GM18907 (cell line): ENCODE results near the gene HRK.

Source experiments
- ATAC-seq: cut with Tn5 transposase; IDR thresholded peaks from one replicate; pipeline ENCODE4 v1.9.1; 2021; ENCODE audit warnings: mild to moderate bottlenecking, moderate library complexity; ENCODE audit not compliant: unreplicated experiment

HRK gene

DNA sequence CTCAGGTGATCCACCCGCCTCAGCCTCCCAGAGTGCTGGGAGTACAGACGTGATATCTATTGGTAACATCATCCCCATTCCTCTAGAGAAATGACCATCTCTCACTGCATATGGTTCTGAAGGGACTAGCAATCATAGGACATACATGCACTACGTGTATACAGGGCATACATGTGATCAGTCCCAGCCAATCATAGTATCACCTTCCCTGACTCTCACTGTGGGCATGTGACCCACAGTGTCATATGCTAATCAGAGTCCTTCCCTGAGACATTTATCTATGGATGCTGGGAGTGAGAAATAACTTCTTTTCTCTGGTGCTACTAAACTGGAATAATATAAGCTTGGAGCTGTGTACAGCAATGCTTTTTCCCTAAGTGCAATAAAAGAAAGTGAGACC, 17.4 kb upstream of the HRK start:
- no peak for ATAC-seq

GRCh38 chr12:116897476-116897875, 16.2 kb upstream of the HRK start:
- ATAC-seq, result no peak

DNA sequence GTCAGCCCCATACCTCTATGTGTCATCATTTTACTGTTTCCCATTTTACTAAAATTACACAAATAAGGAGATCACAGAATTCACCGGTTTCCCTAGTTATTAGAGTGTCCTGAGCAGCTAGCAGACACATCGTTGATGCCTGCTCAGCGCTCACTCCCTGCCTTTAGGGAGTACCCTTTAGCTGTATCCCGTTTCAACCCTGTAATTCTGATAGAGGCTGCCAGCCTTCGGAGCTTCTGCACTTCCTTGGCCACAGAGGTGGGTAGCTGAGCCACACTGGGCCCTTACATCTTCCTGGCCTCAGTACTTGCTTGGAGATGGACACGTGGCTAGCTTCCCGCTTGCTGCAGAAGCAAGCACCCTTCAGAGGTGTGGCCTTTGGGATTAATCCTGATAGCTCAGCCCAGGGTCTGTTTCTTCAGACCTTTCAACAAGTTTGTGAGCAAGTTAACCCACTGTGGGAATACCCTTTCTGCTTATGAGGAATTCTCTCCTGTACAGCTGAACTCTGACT, 15.2 kb upstream of the HRK start:
- no peak for ATAC-seq

- ATAC-seq, result no peak
These were observed 13.7 kb upstream of the HRK start for GRCh38 chr12:116894913-116895312.

DNA sequence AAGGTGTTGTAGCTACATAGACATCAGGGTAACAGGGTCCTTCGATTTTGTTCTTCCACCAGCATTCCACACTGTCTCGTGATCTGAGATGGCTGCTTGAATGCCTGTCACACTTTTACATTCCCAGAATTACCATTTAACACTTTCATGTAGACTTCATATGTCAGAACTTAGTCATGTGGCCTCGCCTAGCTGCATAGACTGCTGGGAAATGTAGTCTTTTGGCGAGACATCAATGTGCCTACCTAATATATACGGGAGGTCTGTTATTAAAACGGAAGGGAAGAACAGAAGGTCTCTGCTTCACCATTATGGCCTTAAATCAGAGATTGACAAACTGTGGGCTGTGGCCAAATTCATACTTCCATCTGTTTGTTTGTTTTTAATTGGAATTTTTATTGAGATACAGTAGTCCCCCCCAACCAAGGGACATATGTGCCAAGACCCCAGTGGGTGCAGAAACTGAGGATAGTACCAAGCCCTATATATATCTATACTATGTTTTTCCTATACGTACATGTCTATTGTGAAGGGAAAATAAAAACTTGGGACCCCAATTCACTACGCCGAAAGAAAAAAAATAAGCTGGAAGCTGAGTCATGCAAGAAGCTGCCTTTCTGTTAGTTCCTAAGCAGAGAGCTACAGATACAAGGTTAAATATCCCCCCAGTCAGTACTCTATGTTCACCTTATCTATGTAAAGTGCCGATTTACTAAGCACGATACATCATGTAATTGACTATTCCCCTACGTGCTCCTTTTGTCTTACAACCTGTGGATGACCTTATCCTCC, 11.3 kb upstream of the HRK start:
- ATAC-seq, result no peak

GRCh38 chr12:116891019-116891418, 9.8 kb upstream of the HRK start:
- no peak for ATAC-seq

- ATAC-seq, result no peak
These were observed 9.1 kb upstream of the HRK start for GRCh38 chr12:116890330-116890729.

DNA sequence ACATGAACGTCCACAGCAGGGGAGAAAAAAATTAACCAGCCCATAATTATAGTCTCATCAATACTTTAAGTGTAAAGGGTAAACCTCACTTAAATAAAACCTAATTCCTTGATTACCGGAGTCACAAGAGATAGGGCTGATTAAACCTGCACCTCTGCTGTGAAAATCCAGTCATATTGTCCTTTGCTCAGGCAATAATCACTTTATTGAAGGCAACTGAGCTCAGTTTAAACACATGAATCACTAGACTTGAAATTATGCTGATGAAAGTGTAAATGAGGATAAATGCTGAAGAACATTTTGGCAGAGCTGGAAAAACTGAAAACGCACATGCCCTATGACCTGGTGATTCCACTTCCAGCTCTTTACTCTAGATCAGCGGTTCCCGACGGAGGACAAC, 6.7 kb upstream of the HRK start:
- ATAC-seq, result no peak

DNA sequence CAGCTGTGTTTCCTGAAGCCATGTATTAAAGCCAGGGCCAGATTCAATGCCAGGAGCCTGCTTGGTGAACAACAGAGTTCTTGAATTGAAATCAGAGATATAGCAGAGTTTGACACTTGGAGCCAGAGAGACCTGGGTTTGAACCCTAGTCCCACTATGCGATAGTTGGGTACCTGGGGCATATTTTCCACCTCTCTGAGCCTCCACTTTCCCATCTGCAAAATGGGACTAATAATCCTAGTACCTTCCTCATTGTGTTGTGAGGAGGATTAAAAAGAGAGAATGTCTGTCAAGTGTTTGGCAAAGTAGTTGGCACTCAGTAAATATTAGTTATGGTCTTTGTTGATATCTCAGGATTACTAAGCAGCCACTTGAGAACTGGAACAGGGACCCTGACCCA, 6.0 kb upstream of the HRK start:
- ATAC-seq, result no peak

- no peak for ATAC-seq
These were observed 4.2 kb upstream of the HRK start for GRCh38 chr12:116885491-116885890.

GRCh38 chr12:116884871-116885270, 3.6 kb upstream of the HRK start:
- no peak for ATAC-seq

- ATAC-seq, result no peak
These were observed 1.5 kb upstream of the HRK start for GRCh38 chr12:116882742-116883141.

DNA sequence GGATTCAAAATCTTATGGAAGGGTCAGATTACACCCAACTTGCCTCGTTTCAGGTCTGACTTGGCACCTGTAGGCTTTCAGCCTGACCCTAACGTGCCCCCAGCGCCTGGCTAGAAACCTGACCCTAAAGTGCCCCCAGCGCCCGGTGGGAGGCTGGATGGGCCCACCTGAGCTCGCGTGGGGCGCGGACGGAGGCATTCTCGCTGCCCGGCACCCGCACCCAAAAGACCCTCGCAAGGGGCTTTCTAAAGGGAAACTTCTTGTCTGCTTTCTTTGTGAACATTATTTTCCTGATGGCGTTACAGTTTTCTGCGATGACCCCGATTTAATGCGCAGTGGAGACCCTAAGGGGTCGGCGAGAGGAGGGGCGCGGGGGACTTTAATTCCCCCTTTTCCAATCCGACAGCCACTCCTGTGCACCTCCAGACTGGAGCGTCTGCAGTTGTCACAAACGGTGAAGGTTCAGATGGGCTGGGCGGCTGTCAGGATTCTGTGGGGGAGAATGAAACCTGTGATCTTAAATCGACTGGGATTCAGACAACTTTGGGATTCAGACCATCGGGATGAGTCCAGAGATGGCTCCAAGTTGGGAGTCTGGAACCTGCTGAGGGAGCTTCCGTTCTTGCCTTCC, 751 bp upstream of the HRK start:
- ATAC-seq, result no peak

GRCh38 chr12:116880817-116881324, 370 bp downstream of the HRK start:
- ATAC-seq, result peak; percentile 52

DNA sequence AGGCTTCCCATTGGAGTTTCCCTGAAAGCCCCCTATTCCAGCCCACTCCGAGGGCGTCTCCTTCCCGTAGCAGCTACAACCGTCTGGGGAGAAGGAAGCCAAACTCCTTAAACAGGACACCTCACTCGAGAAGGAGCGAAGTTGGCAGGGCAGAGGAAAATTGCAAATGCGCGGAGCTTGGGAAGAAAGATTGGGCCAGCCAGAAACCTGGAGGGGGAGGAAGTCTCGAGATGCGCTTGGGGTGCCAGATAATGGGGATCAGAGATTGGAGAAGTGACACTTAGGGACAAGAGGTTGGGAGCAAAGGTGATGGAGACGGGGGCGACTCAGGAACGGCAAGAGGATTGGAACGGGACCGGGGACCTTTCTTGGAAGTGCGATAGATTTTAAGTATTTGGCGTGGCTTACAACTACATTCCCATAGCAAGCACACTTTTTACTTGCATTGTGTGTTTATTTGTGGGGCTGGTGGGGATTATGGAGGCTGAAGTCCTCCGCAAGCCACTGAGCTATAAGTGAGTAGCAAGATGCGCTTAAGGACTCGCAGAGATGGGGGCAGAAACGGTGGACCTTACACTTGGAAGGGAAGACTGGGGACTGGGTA, 926 bp downstream of the HRK start:
- ATAC-seq, result peak; percentile 7

GRCh38 chr12:116879509-116880212, 1.6 kb downstream of the HRK start:
- ATAC-seq, result no peak

GRCh38 chr12:116878567-116879508, 2.4 kb downstream of the HRK start:
- no peak for ATAC-seq

GRCh38 chr12:116876151-116876869, 4.9 kb downstream of the HRK start:
- no peak for ATAC-seq

DNA sequence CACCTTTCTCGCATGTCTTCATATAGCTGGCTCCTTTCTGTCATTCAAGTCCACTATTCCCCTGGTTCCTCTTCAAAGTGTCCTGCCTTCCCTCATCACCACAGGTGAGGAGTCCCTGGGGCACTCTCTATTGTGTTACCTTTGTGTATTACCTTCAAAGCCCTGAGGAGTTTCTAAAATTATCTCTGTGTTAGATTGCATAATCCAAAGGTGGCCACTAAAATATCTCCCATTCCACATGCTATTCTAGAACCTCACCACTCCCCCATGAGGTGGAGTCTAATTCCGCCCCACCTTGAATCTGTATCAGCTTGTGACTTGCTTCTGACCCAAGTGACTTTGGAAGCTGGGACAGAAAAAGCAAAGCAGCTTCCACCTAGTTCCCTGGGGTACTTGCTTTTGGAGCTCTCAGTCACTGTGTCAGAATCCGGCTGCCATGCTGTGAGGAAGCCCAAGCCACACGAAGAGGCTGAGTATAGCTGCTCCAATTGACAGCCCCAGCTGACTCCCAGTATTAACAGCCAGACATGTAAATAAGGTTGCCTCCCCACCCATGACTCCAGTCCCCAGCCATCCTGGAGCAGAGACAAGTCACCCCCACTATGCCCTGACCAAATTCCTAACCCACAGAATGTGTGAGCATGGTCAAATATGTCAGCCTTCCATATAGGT, 6.8 kb downstream of the HRK start:
- no peak for ATAC-seq
